HepG2 (cell line): ENCODE results near the gene IZUMO4. TPM values are rescaled to one million over a fixed set of nuclear protein-coding genes. Genes with fewer than 3 reads are reported as not detected.
A peak's percentile ranks its signal among the peaks of the same experiment; 100 is the strongest.

Experiments used
- ATAC-seq: fragments of 200-7000 bp; cut with Tn5 transposase; 3 replicates; pipeline ENCODE4 v1.9.1; 2020; ENCODE audit warnings: mild to moderate bottlenecking, moderate library complexity
- BruUV-seq: library from RNA; stranded (reverse); fragments of 400-500 nt; replicated peaks from 2 replicates; lab custom pipeline; 2021; lab: Mats Ljungman, UMichigan
- CTCF ChIA-PET: fragments of 300-600 bp; formaldehyde crosslinking; extraction: SDS; loops from one replicate; lab custom pipeline; 2021; ENCODE audit warnings: low total read pairs, inconsistent platforms, low intra/inter-chr PET ratio; lab: Yijun Ruan, JAX
- POLR2A ChIA-PET: fragments of 350-600 bp; sonication (Branson Sonifier 250); formaldehyde crosslinking; loops from one replicate; lab custom pipeline; 2020; ENCODE audit warnings: antibody characterized with exemption, inconsistent platforms; lab: Yijun Ruan, JAX
- DNase-seq: peaks from one replicate; pipeline ENCODE4 v3.0.0-alpha.2; 2015; ENCODE audit warnings: low spot score
- FAIRE-seq: peaks from 3 replicates; lab custom pipeline; 2011; peaks lifted over from hg19 to GRCh38; lab: Jason Lieb, UNC
- H2AFZ ChIP-seq: one replicate; pipeline ENCODE4 v1.6.1; 2011; ENCODE audit warnings: low read length, inconsistent platforms
- H3K27ac ChIP-seq: fragments of 300-600 bp; 3 replicates; pipeline ENCODE4 v1.8.0; 2011; ENCODE audit warnings: mixed run types, mild to moderate bottlenecking, mixed read lengths, low read length, inconsistent platforms; ENCODE audit not compliant: insufficient read depth; ENCODE audit errors: extremely low read length
- H3K27me3 ChIP-seq, 2 experiments: fragments of 200-600 bp in 1 of 2; 2 replicates in 1 of 2; 3 replicates in 1 of 2; pipeline versions ENCODE4 v1.6.0 to v1.8.0; 2011; ENCODE audit warnings: low read length in 2 of 2, mild to moderate bottlenecking in 2 of 2, moderate library complexity in 2 of 2, inconsistent platforms in 1 of 2; ENCODE audit not compliant: insufficient read depth in 2 of 2, control insufficient read depth in 1 of 2
- H3K36me3 ChIP-seq, 2 experiments: fragments of 200-600 bp in 1 of 2; replicated peaks in 1 of 2; 2 replicates in 1 of 2; 3 replicates in 1 of 2; pipeline versions ENCODE4 v1.5.1 to v1.8.0; 2011; ENCODE audit warnings: low read length in 2 of 2, inconsistent platforms in 1 of 2; ENCODE audit not compliant: insufficient read depth in 2 of 2, control insufficient read depth in 1 of 2
- H3K4me1 ChIP-seq: 2 replicates; pipeline ENCODE4 v1.5.1; 2012; ENCODE audit warnings: low read length, inconsistent platforms; ENCODE audit not compliant: insufficient read depth
- H3K4me2 ChIP-seq: 2 replicates; pipeline ENCODE4 v1.6.0; 2011; ENCODE audit warnings: low read depth, low read length, inconsistent platforms
- H3K4me3 ChIP-seq, 3 experiments: fragments of 200-600 bp in 1 of 3; sonication (generic), shearing (Covaris generic) in 1 of 3; replicated peaks in 1 of 3; 2 replicates each; pipeline ENCODE4 v1.5.1; 2011 to 2016; ENCODE audit warnings: low read length in 3 of 3, inconsistent platforms in 2 of 3, low read depth in 2 of 3, mild to moderate bottlenecking in 2 of 3, control low read depth in 1 of 3, mixed read lengths in 1 of 3; ENCODE audit not compliant: insufficient read depth in 1 of 3
- H3K79me2 ChIP-seq: one replicate; pipeline ENCODE4 v1.6.1; 2011; ENCODE audit warnings: low read length, inconsistent platforms; ENCODE audit not compliant: insufficient read depth
- H3K9ac ChIP-seq: 2 replicates; pipeline ENCODE4 v1.6.0; 2011; ENCODE audit warnings: mild to moderate bottlenecking, low read depth, low read length, inconsistent platforms; ENCODE audit not compliant: insufficient read depth
- H3K9me3 ChIP-seq: 2 replicates; pipeline ENCODE4 v1.5.1; 2012; ENCODE audit warnings: mild to moderate bottlenecking, low read length
- H4K20me1 ChIP-seq: 2 replicates; pipeline ENCODE4 v1.6.0; 2011; ENCODE audit warnings: inconsistent platforms, mild to moderate bottlenecking, low read length, moderate library complexity; ENCODE audit not compliant: insufficient read depth
- ARID4A ChIP-seq: sonication (generic); formaldehyde crosslinking; IDR thresholded peaks from 2 replicates; pipeline ENCODE4 v1.5.0; 2020; ENCODE audit warnings: mild to moderate bottlenecking, missing genetic modification reagents, borderline replicate concordance
- ELK4 ChIP-seq: sonication (generic); formaldehyde crosslinking; IDR thresholded peaks from 2 replicates; pipeline ENCODE4 v1.9.0; 2021; ENCODE audit warnings: missing genetic modification reagents, borderline replicate concordance
- MAX ChIP-seq: IDR thresholded peaks from 2 replicates; pipeline ENCODE4 v1.6.1; 2012; ENCODE audit warnings: inconsistent platforms
- RXRB ChIP-seq: IDR thresholded peaks from 2 replicates; pipeline ENCODE4 v1.6.1; 2016; ENCODE audit warnings: borderline replicate concordance, missing genetic modification reagents, missing compliant biosample characterization
- STAT6 ChIP-seq: sonication (generic); formaldehyde crosslinking; IDR thresholded peaks from 2 replicates; pipeline ENCODE4 v1.4.0; 2020; ENCODE audit warnings: missing genetic modification reagents, mild to moderate bottlenecking, borderline replicate concordance
- ZBTB33 ChIP-seq: sonication (generic); formaldehyde crosslinking; IDR thresholded peaks from 2 replicates; pipeline ENCODE4 v1.4.0; 2020; ENCODE audit warnings: missing genetic modification reagents
- ZNF766 ChIP-seq: sonication (generic); formaldehyde crosslinking; IDR thresholded peaks from 2 replicates; pipeline ENCODE4 v1.5.0; 2020; ENCODE audit warnings: missing genetic modification reagents, borderline replicate concordance
- ZNF780A ChIP-seq: sonication (generic); formaldehyde crosslinking; IDR thresholded peaks from 2 replicates; pipeline ENCODE4 v1.8.0; 2022; ENCODE audit warnings: mild to moderate bottlenecking, missing genetic modification reagents, moderate library complexity
- ZNF800 ChIP-seq: sonication (generic); formaldehyde crosslinking; IDR thresholded peaks from 2 replicates; pipeline ENCODE4 v1.4.0; 2020; ENCODE audit warnings: missing genetic modification reagents
- WGBS: methylation state at CpG from one replicate; pipeline ENCODE4 v1.1.6; 2017; ENCODE audit warnings: low lambda C conversion rate; 5-methylcytosine and 5-hydroxymethylcytosine counted together
- in situ Hi-C: cut with HindIII; loops from 2 replicates; pipeline ENCODE4 v1.10.0; 2017; ENCODE audit warnings: low pct_unique_long_range_greater_than_20kb; ENCODE audit not compliant: extremely low pct_ligation_motif_present
- intact Hi-C: fragments of 100-400 bp; cut with micrococcal nuclease; formaldehyde crosslinking; loops from one replicate; pipeline ENCODE4 v1.10.0; 2022; ENCODE audit not compliant: unreplicated experiment
- polyA plus RNA-seq, 8 experiments: library from polyadenylated mRNA; depleted of rRNA in 3 of 8; stranded (reverse) in 7 of 8; unstranded in 1 of 8; fragments of >200 nt; fragmentation: Illumina TruSeq in 4 of 8; extraction: Trizol in 4 of 8; gene quantifications; 2 replicates each; pipeline versions ENCODE4 v1.2.1 to v1.2.3, GENCODE V29; 2011 to 2016; ENCODE audit warnings: low read depth in 4 of 8, missing spikeins in 1 of 8, mixed read lengths in 1 of 8; ENCODE audit not compliant: insufficient read depth in 1 of 8
- total RNA-seq, 5 experiments: library from RNA; depleted of rRNA; stranded (reverse); fragments of >200 nt; fragmentation: Illumina TruSeq; extraction: Trizol; gene quantifications; 2 replicates each; pipeline ENCODE4 v1.2.3, GENCODE V29; 2016; ENCODE audit warnings: low read depth in 1 of 5

The IZUMO4 gene
- total and polyA plus RNA-seq, 2 of the 13 experiments (the other 11 are each of a cell fraction or from before 2014, with no cell fraction given) = 0.77 to 3.9 TPM

GRCh38 chr19:2103045-2103707 is 6.5 kb downstream of the IZUMO4 start:
- no peaks in the 10 kb centered on the region for H3K27me3 ChIP-seq
- in situ Hi-C loops = no loop called here
- ATAC-seq = peak; percentile 68
- TF ChIP-seq STAT6 (CRISPR knock-in tag) (no peak), ZNF766 (no peak), ELK4 (CRISPR knock-in tag) (no peak), ARID4A (CRISPR knock-in tag) (peak; percentile 61; the same call in 1 of the 2 replicates), ZBTB33 (CRISPR knock-in tag) (peak; percentile 76), MAX (peak; percentile 39; the same call in 1 of the 2 replicates), RXRB (CRISPR knock-in tag) (0 out of 2 replicates have a peak, but pooled peaks have one; percentile 18), ZNF800 (no peak), ZNF780A (CRISPR knock-in tag) (no peak)

More at GRCh38 chr19:2103045-2103707, 6.5 kb downstream of the IZUMO4 start:
- Histone ChIP-seq H3K4me1 (peaks cover 19% of the 10 kb centered on the region), H3K79me2 (peaks cover 8% of the 10 kb centered on the region), H3K36me3 (peaks cover 22 to 43% of the 10 kb centered on the region in 2 experiments), H4K20me1 (peaks cover 11% of the 10 kb centered on the region; the same call in 1 of the 2 replicates), H3K4me2 (peak overlapping the region; percentile 47; the same call in 1 of the 2 replicates), H3K9ac (peak overlapping the region; percentile 41), H3K9me3 (peaks cover 9% of the 10 kb centered on the region; the same call in 1 of the 2 replicates), H3K4me3 (peak overlapping the region in 1 of 3 experiments; percentile 20; a peak in 1 of 6 replicates), H2AFZ (no peak overlapping the region), H3K27ac (peak overlapping the region; percentile 84)
- FAIRE-seq (no peak), DNase-seq (no peak)
- CTCF ChIA-PET = no interaction called here
- WGBS = 63% methylated on average over 10 of the region's 20 CpGs
- BruUV-seq = no TSS peak
- intact Hi-C loops = no loop called here
- POLR2A ChIA-PET = interaction anchor here (1.1 kb wide), 1 partner anchor 52 kb away, joined by 3 read pairs; no protein-coding TSS in a partner anchor
